ENCODE data around the gene MEF2D.

Gene MEF2D

GRCh38 chr1:156428746-156429288 is 71.8 kb downstream of the MEF2D start:
- DNase-seq (ENCODE audit: insufficient read length, low spot score): no peak
- FAIRE-seq: no peak
- TF ChIP-seq POLR2A (IDR thresholded peaks at IDR 0.05; ENCODE audit: low read depth, low read length): no peak

- no peak for TF ChIP-seq POLR2A (IDR thresholded peaks at IDR 0.05; ENCODE audit: low read depth, low read length)
- DNase-seq (ENCODE audit: insufficient read length, low spot score) (no peak), FAIRE-seq (no peak)
Measured at GRCh38 chr1:156427957-156428356, 72.6 kb downstream of the MEF2D start.

DNA sequence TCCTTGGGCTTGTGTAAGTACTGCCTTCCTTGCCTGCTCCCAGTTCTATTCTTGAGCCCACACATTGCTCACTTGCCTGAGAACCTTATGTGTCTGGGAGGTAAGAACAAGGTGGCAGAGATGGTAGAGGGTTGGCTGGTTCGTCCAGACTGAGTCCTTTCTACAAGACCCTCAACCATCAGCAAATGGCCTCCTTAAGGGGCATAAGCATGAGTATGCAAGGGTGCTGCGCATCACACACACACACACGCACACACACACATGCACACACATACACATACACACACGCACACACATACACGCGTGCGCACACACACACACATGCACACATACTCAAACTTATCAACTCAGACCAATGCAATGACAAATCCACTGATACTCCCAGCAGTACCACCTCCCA is 74.6 kb downstream of the MEF2D start:
- FAIRE-seq (no peak), DNase-seq (ENCODE audit: insufficient read length, low spot score) (no peak)
- TF ChIP-seq POLR2A (IDR thresholded peaks at IDR 0.05; ENCODE audit: low read depth, low read length): no peak

DNA sequence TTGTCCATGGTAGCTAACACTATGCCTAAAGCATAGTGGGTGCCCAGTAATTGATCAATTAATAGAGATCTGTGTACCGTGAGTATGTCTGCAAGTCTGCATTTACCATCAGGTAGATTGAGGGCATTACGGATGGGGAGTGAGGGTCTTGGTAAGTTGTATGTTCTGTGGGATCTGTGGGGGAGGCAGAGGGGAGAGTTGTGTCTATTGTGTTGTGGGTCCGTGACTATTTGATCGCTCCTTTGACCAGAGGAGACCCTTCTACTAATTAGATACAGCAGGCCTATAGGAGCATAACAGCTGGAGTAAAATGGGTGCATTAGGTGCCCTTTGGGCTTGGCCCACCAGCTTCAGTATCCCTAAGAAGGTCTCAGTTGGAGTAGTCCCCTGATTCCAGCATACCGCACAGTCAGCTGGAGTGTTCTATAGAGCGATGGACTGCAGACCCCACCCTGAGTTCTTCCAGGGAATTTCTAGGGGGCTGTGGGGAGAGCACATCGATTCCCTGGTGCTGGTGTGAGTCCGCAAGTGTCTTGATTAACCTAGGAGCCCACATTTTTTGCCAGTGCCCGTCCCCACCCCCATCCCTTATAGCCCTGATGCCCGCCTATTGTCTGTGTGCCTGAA is 75.7 kb downstream of the MEF2D start:
- DNase-seq (ENCODE audit: insufficient read length, low spot score) (no peak), FAIRE-seq (no peak)
- no peak for TF ChIP-seq POLR2A (IDR thresholded peaks at IDR 0.05; ENCODE audit: low read depth, low read length)

DNA sequence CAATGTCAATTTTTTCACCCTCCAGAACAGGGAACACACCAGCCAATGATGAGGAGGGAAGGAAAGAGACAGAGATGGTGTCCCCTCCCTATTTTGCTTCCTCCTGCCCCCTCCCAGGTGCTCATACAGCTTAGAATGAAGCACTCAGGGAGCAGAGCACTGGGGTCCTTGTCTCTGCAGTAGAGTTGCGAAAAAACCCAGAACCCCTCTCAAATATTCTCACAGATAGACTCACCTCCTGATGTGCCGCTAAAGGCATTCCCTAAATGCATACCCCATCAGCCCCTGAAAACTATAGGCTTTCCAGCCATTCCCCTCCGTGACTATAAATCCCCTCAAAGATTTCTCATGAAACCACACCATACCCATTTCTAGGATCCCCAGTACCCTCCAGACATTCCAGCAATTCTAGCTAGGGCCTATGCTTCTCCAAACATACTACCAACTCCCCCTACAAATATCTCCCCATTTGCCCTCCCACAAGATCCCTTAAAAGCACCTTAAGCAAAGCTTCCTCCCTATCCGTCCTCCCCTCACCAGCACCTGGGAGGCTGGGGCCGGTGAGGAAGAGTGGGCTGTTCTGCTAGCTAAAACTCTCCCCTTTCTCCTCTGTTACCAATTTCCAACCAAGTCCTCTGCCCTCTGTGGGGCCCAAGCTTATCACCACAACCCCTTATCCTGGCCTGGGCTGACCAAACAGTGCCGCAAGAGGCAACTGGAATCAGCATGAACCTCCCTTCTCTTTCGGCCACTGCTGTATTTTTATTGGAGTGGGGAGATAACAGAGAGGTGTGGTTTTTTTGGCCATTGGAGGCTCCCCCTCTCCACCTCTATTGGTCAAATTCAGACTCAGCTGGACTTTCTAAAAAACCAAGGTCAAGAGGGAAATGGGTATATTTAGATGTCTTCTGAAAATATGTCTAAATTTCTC is 76.9 kb downstream of the MEF2D start:
- DNase-seq (ENCODE audit: insufficient read length, low spot score) (no peak), FAIRE-seq (no peak)
- TF ChIP-seq POLR2A (IDR thresholded peaks at IDR 0.05; ENCODE audit: low read depth, low read length): no peak

GRCh38 chr1:156422602-156423091 is 77.9 kb downstream of the MEF2D start:
- no peak for TF ChIP-seq POLR2A (IDR thresholded peaks at IDR 0.05; ENCODE audit: low read depth, low read length)
- FAIRE-seq (no peak), DNase-seq (ENCODE audit: insufficient read length, low spot score) (no peak)

DNA sequence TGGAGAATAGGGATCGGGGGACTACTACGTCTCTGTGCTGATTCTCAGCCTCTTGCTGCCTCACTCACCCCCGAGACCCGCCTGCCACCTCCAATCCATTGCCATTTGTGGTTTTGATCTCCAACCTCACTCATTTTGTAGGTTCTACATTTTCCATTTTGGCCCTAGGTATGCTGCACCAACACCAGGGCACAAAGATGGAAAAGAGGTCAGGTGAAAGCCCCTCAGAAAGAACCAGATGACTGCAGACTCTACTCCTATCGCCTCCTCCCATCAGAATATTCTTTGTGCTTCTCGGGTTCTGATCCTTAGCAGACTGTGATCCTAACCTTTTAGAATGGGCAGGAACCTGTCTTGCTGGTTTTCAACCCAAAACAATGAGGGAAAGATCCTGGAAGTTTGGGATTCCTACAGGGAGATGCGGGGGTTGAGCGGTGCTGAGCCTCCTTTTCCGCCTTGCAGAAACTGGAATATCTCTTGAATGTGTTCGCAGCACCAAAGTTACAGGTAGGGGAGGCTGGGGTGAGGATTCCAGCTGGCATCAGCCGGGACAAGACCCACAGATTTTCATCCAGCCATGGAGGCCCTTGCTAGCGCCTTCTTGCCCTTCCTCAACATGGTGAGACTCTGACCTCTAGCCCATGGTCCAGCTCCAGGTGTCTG is 78.5 kb downstream of the MEF2D start:
- no peak for TF ChIP-seq POLR2A (IDR thresholded peaks at IDR 0.05; ENCODE audit: low read depth, low read length)
- FAIRE-seq (no peak), DNase-seq (ENCODE audit: insufficient read length, low spot score) (no peak)

DNA sequence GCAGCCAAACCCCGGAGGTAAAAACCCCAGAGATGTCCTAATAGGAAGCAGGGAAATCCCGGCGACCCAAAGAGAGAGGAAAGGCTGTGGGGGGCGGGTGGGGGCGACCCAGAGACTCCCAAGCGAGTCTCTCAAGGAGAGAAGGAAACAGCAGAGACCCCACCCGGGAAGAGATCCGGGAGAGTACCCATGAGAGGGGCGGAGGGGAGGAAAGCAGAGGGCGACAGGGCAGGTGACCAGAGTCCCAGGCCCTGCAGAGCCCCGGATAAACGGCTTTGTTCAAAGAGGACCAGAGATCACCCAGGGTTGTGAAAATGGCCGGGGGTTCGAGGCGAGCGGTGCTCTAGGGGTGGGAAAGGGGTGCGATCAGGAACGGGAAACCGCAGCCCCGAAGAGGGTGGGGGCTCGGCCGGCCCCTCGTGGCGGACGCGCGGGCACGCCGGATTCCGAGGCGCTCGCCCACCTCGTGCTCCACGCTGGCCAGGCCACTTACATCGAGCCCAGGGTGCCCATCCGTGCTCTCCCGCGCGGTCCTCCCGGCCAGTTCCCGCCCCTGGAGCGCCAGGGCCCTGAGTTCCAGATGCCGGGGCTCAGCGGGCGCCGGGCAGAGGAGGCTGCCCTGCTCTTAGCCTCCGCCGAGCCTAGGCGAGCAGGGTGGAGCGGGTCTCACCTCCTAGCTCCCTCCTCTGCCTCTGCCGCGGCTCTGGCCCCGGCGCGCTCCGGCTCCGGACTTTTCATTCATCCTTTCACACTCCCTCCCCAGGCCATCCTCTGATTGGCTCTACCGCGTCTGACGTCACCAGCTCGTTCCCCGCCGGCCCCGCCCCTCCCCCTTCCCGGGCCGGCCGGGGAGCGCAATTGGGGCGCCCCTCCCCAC is 79.3 kb downstream of the MEF2D start:
- FAIRE-seq: no peak
- peak; percentile 82 for TF ChIP-seq POLR2A (IDR thresholded peaks at IDR 0.05; ENCODE audit: low read depth, low read length)
- peak; percentile 99 for DNase-seq (ENCODE audit: insufficient read length, low spot score)

GRCh38 chr1:156420205-156421061 is 80.1 kb downstream of the MEF2D start:
- no peak for TF ChIP-seq POLR2A (IDR thresholded peaks at IDR 0.05; ENCODE audit: low read depth, low read length)
- FAIRE-seq: no peak
- DNase-seq (ENCODE audit: insufficient read length, low spot score): no peak

DNA sequence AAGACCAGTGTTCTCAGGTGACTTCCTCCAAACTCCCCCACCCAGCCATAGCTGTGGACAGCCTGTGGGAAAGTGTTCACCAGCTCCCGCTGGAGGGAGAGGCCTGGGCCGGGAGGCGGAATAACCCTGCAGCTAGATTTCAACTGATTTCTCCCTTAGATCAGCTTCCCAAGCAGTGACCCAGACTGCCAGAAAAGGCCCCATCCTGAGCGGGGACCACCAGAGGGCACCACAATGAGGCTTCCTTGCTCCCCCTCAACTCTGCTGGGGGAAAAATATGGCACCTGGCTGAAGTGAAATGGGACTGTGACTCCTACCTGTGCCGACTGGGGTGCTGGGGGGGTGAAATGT is 80.7 kb downstream of the MEF2D start:
- FAIRE-seq (no peak), DNase-seq (ENCODE audit: insufficient read length, low spot score) (no peak)
- no peak for TF ChIP-seq POLR2A (IDR thresholded peaks at IDR 0.05; ENCODE audit: low read depth, low read length)

GRCh38 chr1:156418416-156419070 is 82.0 kb downstream of the MEF2D start:
- FAIRE-seq (no peak), DNase-seq (ENCODE audit: insufficient read length, low spot score) (no peak)
- no peak for TF ChIP-seq POLR2A (IDR thresholded peaks at IDR 0.05; ENCODE audit: low read depth, low read length)
